A549 (cell line): ENCODE data around the gene MAD1L1. TPM values are rescaled to one million over a fixed set of nuclear protein-coding genes. Genes with fewer than 3 reads are reported as not detected.

ENCODE experiments used
- ATAC-seq, 2 experiments: fragments of 200-7000 bp in 1 of 2; fragments of >200 bp in 1 of 2; cut with Nextera tagmentation in 1 of 2; cut with Tn5 transposase in 1 of 2; 3 replicates each; pipeline versions ENCODE4 v1.8.0 to v1.9.1; 2018 to 2020; ENCODE audit warnings: mild to moderate bottlenecking in 1 of 2, moderate library complexity in 1 of 2
- CTCF ChIA-PET: fragments of 300-600 bp; sonication (Branson Sonifier 250); formaldehyde crosslinking; extraction: SDS; loops from one replicate; lab custom pipeline; 2021; ENCODE audit warnings: antibody characterized with exemption, inconsistent platforms; lab: Yijun Ruan, JAX
- POLR2A ChIA-PET: fragments of 350-600 bp; formaldehyde crosslinking; extraction: SDS; loops from one replicate; lab custom pipeline; 2021; ENCODE audit warnings: antibody characterized with exemption, inconsistent platforms; lab: Yijun Ruan, JAX
- DNase-seq, 2 experiments: peaks; one replicate each; pipeline versions ENCODE4 v3.0.0 to v3.0.0-alpha.2; 2011 to 2016; ENCODE audit warnings: low read depth in 1 of 2, low spot score in 1 of 2
- FAIRE-seq: peaks from 2 replicates; lab custom pipeline; 2011; peaks lifted over from hg19 to GRCh38; lab: Jason Lieb, UNC
- H3K27ac ChIP-seq, 2 experiments: fragments of >200 bp; sonication (Bioruptor Twin); formaldehyde crosslinking; 3 replicates each; pipeline ENCODE4 v1.5.1; 2016 to 2017
- H3K4me1 ChIP-seq: fragments of >200 bp; sonication (Bioruptor Twin); formaldehyde crosslinking; 3 replicates; pipeline ENCODE4 v1.6.1; 2016
- H3K4me2 ChIP-seq: fragments of >200 bp; sonication (Bioruptor Twin); formaldehyde crosslinking; 3 replicates; pipeline ENCODE4 v1.6.1; 2016
- H3K4me3 ChIP-seq: fragments of >200 bp; sonication (Bioruptor Twin); formaldehyde crosslinking; 3 replicates; pipeline ENCODE4 v1.5.1; 2016
- H3K9me3 ChIP-seq: fragments of >200 bp; sonication (Bioruptor Twin); formaldehyde crosslinking; 3 replicates; pipeline ENCODE4 v1.6.1; 2016
- BCL3 ChIP-seq: fragments of >200 bp; sonication (Bioruptor Twin); formaldehyde crosslinking; IDR thresholded peaks from 3 replicates; pipeline ENCODE4 v1.6.1; 2016
- BHLHE40 ChIP-seq: IDR thresholded peaks from 2 replicates; pipeline ENCODE4 v1.6.1; 2012; ENCODE audit warnings: low read depth, low read length, inconsistent platforms
- CBX2 ChIP-seq: fragments of 200-600 bp; sonication (generic); IDR thresholded peaks from 2 replicates; pipeline ENCODE4 v1.6.1; 2016; ENCODE audit warnings: low read depth, mild to moderate bottlenecking, borderline replicate concordance
- CBX8 ChIP-seq: fragments of 200-600 bp; sonication (generic); IDR thresholded peaks from 2 replicates; pipeline ENCODE4 v1.6.1; 2016
- CEBPB ChIP-seq, 2 experiments: fragments of >200 bp in 1 of 2; sonication (Bioruptor Twin) in 1 of 2; formaldehyde crosslinking in 1 of 2; IDR thresholded peaks; 2 replicates each; pipeline ENCODE4 v1.6.1; 2012 to 2016
- CTCF ChIP-seq: fragments of >200 bp; sonication (Bioruptor Twin); formaldehyde crosslinking; IDR thresholded peaks from 3 replicates; pipeline ENCODE4 v1.5.1; 2016
- EP300 ChIP-seq, 2 experiments: fragments of >200 bp; sonication (Bioruptor Twin); formaldehyde crosslinking; IDR thresholded peaks; 2 replicates in 1 of 2; 3 replicates in 1 of 2; pipeline ENCODE4 v1.6.1; 2016 to 2017
- ESRRA ChIP-seq: fragments of 150-350 bp; IDR thresholded peaks from 2 replicates; pipeline ENCODE4 v1.6.1; 2014; ENCODE audit warnings: mild to moderate bottlenecking, low read length, borderline replicate concordance
- FOSL2 ChIP-seq, 2 experiments: fragments of 450-650 bp in 1 of 2; fragments of >200 bp in 1 of 2; sonication (Bioruptor Twin) in 1 of 2; formaldehyde crosslinking; IDR thresholded peaks; 2 replicates each; pipeline versions ENCODE4 v1.5.0 to v1.6.1; 2016 to 2020; ENCODE audit warnings: mild to moderate bottlenecking in 1 of 2, moderate library complexity in 1 of 2
- GATA3 ChIP-seq: IDR thresholded peaks from 2 replicates; pipeline ENCODE4 v1.6.1; 2012; ENCODE audit warnings: borderline replicate concordance
- HEYL ChIP-seq: fragments of 250-450 bp; sonication (Bioruptor Pico); IDR thresholded peaks from 2 replicates; pipeline ENCODE4 v1.8.0; 2021; ENCODE audit warnings: mild to moderate bottlenecking, moderate library complexity
- HOXB5 ChIP-seq: fragments of 250-450 bp; sonication (Bioruptor Pico); IDR thresholded peaks from 2 replicates; pipeline ENCODE4 v1.5.0; 2020; ENCODE audit warnings: mild to moderate bottlenecking, moderate library complexity
- MAZ ChIP-seq: fragments of 150-350 bp; IDR thresholded peaks from 2 replicates; pipeline ENCODE4 v1.6.1; 2014; ENCODE audit warnings: antibody characterized with exemption, low read depth, low read length, borderline replicate concordance
- NFE2L2 ChIP-seq: fragments of 150-350 bp; conservative IDR thresholded peaks from 2 replicates; pipeline ENCODE4 v1.6.1; 2014; ENCODE audit warnings: low read length
- NR3C1 ChIP-seq: fragments of >200 bp; sonication (Bioruptor Twin); formaldehyde crosslinking; IDR thresholded peaks from 3 replicates; pipeline ENCODE4 v1.6.1; 2017
- RAD21 ChIP-seq, 2 experiments: fragments of >200 bp in 1 of 2; sonication (Bioruptor Twin) in 1 of 2; formaldehyde crosslinking in 1 of 2; IDR thresholded peaks in 1 of 2; conservative IDR thresholded peaks in 1 of 2; 2 replicates in 1 of 2; 3 replicates in 1 of 2; pipeline ENCODE4 v1.6.1; 2012 to 2018; ENCODE audit warnings: inconsistent platforms in 1 of 2
- RARB ChIP-seq: fragments of 250-450 bp; sonication (Bioruptor Pico); IDR thresholded peaks from 2 replicates; pipeline ENCODE4 v1.8.0; 2021; ENCODE audit warnings: mild to moderate bottlenecking, moderate library complexity
- SMC3 ChIP-seq: fragments of >200 bp; sonication (Bioruptor Twin); formaldehyde crosslinking; IDR thresholded peaks from 3 replicates; pipeline ENCODE4 v1.6.1; 2018; ENCODE audit warnings: inconsistent platforms
- TFCP2L1 ChIP-seq: fragments of 250-450 bp; sonication (Bioruptor Pico); IDR thresholded peaks from 2 replicates; pipeline ENCODE4 v1.5.0; 2021; ENCODE audit warnings: mild to moderate bottlenecking
- ZC3H11A ChIP-seq: fragments of 450-650 bp; IDR thresholded peaks from 2 replicates; pipeline ENCODE4 v1.6.1; 2014; ENCODE audit warnings: antibody characterized with exemption, mild to moderate bottlenecking
- ZFP36 ChIP-seq: fragments of 450-650 bp; IDR thresholded peaks from 2 replicates; pipeline ENCODE4 v1.6.1; 2014; ENCODE audit warnings: borderline replicate concordance; ENCODE audit not compliant: partially characterized antibody
- ZNF302 ChIP-seq: fragments of 250-450 bp; sonication (Bioruptor Pico); IDR thresholded peaks from 2 replicates; pipeline ENCODE4 v1.9.0; 2021; ENCODE audit warnings: inconsistent platforms, mild to moderate bottlenecking, moderate library complexity
- WGBS: methylation state at CpG from one replicate; pipeline ENCODE4 v1.1.6; 2017; ENCODE audit errors: missing lambda C conversion rate; 5-methylcytosine and 5-hydroxymethylcytosine counted together
- polyA plus RNA-seq, 4 experiments: library from polyadenylated mRNA; depleted of rRNA in 3 of 4; stranded (reverse); fragments of >200 nt; fragmentation: RNase III in 1 of 4; extraction: RNeasy Plus Mini Kit Qiagen cat#74134 plus additional on column Dnase treatment in 1 of 4; gene quantifications; 2 replicates in 3 of 4; 3 replicates in 1 of 4; pipeline ENCODE4 v1.2.3, GENCODE V29; 2011 to 2017

MAD1L1 gene
- polyA plus RNA-seq, 2 of the 4 experiments (the other 2 are of a cell fraction), result 13.6 to 16.6 TPM

GRCh38 chr7:1910081-1910685, 322.6 kb downstream of the MAD1L1 start:
- no peak for DNase-seq
- TF ChIP-seq RAD21 (conservative IDR thresholded peaks at IDR 0.05 in 1 of 2, IDR thresholded peaks at IDR 0.05 in 1 of 2) (no peak), BHLHE40 (no peak), EP300 (IDR thresholded peaks at IDR 0.05) (no peak), BCL3 (no peak), CTCF (no peak), ZFP36 (no peak), ZNF302 (CRISPR knock-in tag) (no peak), FOSL2 (IDR thresholded peaks at IDR 0.05) (no peak), FOSL2 (CRISPR knock-in tag; IDR thresholded peaks at IDR 0.05) (no peak), NR3C1 (no peak), HOXB5 (CRISPR knock-in tag) (no peak), CBX8 (no peak), TFCP2L1 (CRISPR knock-in tag) (no peak), RARB (CRISPR knock-in tag) (no peak), CBX2 (no peak), CEBPB (IDR thresholded peaks at IDR 0.05) (no peak), ESRRA (no peak), MAZ (no peak), GATA3 (no peak), HEYL (no peak), NFE2L2 (no peak)
- ChIA-PET CTCF (no interaction called here), POLR2A (no interaction called here)
- no peak overlapping the region for H3K4me2 ChIP-seq
- no peaks in the 10 kb centered on the region for H3K9me3 ChIP-seq
- H3K4me3 ChIP-seq, result no peak overlapping the region
- H3K4me1 ChIP-seq, result no peaks in the 10 kb centered on the region
- H3K27ac ChIP-seq, result no peak overlapping the region
- no peak for FAIRE-seq
- WGBS, result 88% methylated on average over 19 of the region's 26 CpGs
- ATAC-seq, result no peak

- POLR2A ChIA-PET, result no interaction called here
- H3K4me2 ChIP-seq, result no peak overlapping the region
- ATAC-seq (no peak), DNase-seq (no peak), FAIRE-seq (no peak)
- WGBS, result 91% methylated on average over 9 of the region's 15 CpGs
- CTCF ChIA-PET, result interaction anchor here (1.0 to 1.8 kb wide), 2 partner anchors 10 to 33 kb away, joined by 3 to 4 read pairs; no protein-coding TSS in a partner anchor
- H3K27ac ChIP-seq, result no peak overlapping the region
- H3K9me3 ChIP-seq, result no peaks in the 10 kb centered on the region
- no peak overlapping the region for H3K4me3 ChIP-seq
- H3K4me1 ChIP-seq, result no peaks in the 10 kb centered on the region
- TF ChIP-seq SMC3 (no peak), ZFP36 (no peak), ZC3H11A (no peak), CBX2 (no peak), NFE2L2 (no peak), NR3C1 (no peak), MAZ (no peak)
Measured at GRCh38 chr7:1909476-1909875, 323.3 kb downstream of the MAD1L1 start.
